ENCODE data around the gene FAM216B. TPM values are rescaled to one million over a fixed set of nuclear protein-coding genes. Genes with fewer than 3 reads are reported as not detected.

FAM216B gene
- not detected in 2 replicates for total RNA-seq

DNA sequence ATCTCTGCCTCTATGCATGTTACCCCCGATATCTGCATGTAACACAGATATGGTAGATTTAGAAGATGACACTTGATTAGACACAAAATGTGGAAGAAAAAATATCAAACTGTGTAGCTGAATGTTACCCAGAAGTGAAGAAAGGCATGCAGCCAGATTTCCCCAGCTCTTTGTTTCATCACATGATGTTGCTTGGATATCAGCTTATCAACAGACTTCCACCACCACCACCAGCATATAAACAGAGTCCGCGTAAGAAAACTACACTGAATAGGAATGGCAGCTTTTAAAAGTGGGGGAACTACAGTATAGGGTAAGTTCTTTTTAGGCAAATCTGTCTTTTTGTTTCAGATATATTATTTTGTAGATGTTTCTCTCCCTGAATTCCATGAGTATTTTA, at the start of gene FAM216B:
Gene FAM216B, plus strand, starts transcription at position 233 of the 400 bp plus-strand sequence. CDS start 2,484 bp downstream, outside the sequence.

Other genes with a start within 250 kb of the FAM216B start
- gene TNFSF11, start 207.4 kb upstream of the FAM216B start, total RNA-seq: under 0.01 TPM in 1 of 2 replicates, not detected in the other
- gene EPSTI1, start 210.7 kb downstream of the FAM216B start, total RNA-seq: 10.3 and 10.5 TPM in 2 replicates
- 11.0 and 28.1 TPM in 2 replicates for gene DNAJC15, start 242.0 kb downstream of the FAM216B start, total RNA-seq